ENCODE measurements around the gene FAM131A.

The FAM131A gene

DNA sequence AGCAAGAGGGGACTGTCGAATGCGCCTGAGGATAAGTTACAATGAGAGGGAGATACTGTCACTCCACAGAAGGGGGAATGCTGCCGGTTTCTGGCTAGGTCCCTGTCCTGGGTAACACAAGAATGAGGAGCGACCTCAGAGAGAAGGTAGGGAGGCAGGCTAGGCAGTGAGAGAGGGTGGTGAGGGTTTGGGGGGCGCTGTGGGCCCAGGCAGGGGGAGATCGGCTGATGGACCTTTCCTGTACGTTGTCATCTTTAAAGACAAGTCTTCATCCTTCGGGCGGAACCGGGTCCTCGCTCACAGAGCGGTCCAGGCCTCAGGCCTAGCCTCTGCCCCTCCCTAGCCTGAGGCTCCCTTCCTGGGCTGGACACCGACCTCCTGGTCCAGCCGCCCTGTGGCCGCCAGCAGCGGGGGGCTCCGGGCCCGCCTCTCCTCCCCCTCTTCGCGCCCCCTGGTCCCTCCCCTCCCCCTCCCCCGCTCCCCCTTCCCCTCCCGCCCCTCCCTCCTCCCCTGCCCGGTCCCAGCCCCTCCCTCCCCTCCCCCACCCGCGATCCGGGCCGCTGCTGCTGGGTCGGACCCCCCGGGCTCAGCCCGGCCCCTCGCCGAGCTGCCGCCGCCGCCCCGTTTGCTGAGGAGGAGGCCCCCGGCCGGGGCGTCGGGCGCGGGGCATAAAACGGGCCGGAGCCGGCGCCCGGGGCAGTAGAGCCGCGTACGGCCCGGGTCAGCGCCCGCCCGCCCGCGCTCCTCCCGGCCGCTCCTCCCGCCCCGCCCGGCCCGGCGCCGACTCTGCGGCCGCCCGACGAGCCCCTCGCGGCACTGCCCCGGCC is 42.2 kb downstream of the FAM131A start, which contains the start of gene CHRD:
CHRD (plus strand) TSS at position 697 of the 827 bp plus-strand sequence. CDS start 265 bp downstream, outside the sequence.
- DNase-seq: no peak

DNA sequence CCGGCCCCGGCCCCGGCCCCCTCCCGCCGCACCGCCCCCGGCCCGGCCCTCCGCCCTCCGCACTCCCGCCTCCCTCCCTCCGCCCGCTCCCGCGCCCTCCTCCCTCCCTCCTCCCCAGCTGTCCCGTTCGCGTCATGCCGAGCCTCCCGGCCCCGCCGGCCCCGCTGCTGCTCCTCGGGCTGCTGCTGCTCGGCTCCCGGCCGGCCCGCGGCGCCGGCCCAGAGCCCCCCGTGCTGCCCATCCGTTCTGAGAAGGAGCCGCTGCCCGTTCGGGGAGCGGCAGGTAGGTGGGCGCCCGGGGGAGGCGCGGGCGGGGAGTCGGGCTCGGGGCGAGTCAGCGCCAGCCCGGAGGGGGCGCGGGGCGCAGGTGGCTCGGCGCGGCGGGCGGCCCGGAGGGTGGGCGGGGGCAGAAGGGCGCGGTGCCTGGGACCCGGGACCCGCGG is 42.8 kb downstream of the FAM131A start:
- DNase-seq: peak in 1 of 2 experiments; percentile 22

DNA sequence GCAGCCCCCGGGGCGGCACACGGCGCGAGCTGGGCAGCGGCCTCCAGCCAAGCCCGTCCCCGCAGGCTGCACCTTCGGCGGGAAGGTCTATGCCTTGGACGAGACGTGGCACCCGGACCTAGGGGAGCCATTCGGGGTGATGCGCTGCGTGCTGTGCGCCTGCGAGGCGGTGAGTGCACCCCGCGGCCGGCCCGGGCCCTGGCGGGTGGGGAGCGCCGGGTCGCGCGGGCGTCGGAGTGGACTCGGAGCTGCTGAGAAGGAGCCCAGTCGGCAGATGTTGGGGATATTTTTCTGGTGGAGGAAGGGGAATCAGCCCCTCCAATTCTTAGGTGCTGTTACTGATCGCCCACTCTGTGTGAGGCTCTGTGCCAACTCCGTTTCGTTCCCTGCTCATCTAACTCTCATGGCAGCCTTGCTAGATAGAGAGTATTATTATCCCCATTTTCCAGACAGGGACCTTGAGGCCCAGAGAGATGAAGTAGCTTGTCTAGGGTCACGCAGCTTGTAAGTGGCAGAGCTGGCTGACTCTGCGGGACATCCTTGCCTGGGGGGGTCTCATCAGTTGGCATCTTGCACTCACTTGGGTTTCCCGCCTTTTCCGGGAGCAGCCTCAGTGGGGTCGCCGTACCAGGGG is 43.3 kb downstream of the FAM131A start:
- no peak for DNase-seq

DNA sequence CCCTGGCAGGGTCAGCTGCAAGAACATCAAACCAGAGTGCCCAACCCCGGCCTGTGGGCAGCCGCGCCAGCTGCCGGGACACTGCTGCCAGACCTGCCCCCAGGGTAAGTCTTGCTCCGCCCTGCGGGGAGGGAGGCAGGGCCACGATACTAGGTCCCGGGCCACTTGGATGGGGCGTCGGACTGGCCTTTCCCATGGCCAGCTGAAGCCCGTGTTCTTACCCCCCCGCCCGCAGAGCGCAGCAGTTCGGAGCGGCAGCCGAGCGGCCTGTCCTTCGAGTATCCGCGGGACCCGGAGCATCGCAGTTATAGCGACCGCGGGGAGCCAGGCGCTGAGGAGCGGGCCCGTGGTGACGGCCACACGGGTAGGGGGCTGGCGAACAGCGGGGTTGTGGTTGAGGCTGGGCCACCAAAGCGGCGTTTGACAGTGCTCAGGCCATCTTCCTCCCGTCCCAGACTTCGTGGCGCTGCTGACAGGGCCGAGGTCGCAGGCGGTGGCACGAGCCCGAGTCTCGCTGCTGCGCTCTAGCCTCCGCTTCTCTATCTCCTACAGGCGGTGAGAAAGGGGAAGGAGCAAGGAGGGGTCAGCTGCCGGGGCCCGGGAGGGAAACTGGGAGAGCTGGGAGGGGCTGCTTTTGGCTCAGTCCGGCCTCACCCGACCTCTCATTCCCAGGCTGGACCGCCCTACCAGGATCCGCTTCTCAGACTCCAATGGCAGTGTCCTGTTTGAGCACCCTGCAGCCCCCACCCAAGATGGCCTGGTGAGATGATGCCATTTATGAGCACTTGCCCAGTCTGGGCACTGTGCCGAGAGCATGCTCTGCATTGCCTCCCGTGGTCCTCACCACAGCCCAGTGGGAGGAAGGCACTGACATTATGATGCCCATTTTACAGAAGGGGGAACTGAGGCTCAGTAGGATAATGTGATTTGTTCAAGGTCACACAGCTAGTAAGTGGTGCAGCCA is 44.1 kb downstream of the FAM131A start:
- no peak for DNase-seq

DNA sequence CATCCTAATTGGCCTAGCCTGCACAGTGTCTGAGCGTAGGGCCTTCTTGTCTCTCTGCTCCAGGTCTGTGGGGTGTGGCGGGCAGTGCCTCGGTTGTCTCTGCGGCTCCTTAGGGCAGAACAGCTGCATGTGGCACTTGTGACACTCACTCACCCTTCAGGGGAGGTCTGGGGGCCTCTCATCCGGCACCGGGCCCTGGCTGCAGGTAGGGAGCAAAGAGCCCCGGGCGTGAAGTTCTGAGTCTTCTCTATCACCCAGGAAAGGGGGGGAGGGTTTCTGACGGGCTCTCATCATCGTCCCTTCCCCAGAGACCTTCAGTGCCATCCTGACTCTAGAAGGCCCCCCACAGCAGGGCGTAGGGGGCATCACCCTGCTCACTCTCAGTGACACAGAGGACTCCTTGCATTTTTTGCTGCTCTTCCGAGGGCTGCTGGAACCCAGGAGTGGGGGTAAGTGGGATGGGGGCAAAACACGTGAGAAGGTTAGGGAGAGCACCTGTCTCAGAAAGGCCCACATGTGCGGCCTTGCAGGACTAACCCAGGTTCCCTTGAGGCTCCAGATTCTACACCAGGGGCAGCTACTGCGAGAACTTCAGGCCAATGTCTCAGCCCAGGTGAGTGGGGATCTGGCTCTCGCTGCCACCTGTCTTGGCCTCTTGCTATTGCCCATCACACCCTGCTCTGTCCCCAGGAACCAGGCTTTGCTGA is 45.1 kb downstream of the FAM131A start:
- DNase-seq: no peak

DNA sequence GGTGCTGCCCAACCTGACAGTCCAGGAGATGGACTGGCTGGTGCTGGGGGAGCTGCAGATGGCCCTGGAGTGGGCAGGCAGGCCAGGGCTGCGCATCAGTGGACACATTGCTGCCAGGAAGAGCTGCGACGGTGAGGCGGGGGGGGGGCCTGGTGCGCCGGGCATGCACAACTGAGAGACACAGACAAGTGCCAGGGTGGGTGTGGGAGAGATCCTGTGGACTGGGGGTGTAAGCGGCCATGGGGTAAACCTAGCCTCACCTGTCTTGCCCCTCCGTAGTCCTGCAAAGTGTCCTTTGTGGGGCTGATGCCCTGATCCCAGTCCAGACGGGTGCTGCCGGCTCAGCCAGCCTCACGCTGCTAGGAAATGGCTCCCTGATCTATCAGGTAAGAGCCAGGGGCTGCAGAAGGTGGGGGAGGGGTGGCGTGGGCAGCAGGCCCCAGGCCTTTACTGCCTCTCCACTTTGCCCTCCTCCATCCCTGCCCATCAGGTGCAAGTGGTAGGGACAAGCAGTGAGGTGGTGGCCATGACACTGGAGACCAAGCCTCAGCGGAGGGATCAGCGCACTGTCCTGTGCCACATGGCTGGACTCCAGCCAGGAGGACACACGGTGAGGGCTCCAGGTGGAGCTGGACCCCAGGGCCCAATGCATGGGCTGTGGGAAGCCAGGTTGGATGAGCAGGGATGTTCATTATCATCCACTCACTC is 45.8 kb downstream of the FAM131A start:
- DNase-seq: no peak

DNA sequence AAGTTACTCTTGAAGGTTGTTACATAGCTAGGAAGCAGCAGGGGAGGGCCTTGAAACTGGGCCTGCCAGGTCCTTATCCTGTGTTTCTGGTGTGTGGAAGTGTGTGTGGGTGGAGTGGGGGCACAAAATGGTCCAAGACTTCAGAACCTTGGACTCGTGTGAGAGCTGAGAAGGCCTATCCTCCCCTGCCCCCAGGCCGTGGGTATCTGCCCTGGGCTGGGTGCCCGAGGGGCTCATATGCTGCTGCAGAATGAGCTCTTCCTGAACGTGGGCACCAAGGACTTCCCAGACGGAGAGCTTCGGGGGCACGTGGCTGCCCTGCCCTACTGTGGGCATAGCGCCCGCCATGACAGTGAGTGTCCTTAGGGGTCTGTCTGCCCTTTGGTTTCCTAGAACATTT is 46.9 kb downstream of the FAM131A start:
- DNase-seq: no peak

DNA sequence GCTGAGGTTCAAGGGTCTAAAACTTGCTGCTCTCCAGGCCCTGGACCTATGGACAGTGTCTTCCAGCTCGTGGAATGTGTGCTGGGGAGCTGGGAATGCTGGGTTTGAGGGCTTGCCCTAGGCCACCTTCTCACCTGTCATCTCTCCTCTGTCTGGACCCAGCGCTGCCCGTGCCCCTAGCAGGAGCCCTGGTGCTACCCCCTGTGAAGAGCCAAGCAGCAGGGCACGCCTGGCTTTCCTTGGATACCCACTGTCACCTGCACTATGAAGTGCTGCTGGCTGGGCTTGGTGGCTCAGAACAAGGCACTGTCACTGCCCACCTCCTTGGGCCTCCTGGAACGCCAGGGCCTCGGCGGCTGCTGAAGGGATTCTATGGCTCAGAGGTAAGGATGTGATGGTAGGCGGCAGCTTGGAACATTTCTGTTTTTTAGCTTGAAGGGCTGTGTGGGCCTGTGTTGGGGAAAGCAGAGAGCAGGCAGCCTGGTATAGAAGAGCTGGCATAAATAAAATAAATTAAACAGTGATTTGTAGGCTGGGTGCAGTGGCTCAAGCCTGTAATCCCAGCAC is 47.5 kb downstream of the FAM131A start:
- no peak for DNase-seq

DNA sequence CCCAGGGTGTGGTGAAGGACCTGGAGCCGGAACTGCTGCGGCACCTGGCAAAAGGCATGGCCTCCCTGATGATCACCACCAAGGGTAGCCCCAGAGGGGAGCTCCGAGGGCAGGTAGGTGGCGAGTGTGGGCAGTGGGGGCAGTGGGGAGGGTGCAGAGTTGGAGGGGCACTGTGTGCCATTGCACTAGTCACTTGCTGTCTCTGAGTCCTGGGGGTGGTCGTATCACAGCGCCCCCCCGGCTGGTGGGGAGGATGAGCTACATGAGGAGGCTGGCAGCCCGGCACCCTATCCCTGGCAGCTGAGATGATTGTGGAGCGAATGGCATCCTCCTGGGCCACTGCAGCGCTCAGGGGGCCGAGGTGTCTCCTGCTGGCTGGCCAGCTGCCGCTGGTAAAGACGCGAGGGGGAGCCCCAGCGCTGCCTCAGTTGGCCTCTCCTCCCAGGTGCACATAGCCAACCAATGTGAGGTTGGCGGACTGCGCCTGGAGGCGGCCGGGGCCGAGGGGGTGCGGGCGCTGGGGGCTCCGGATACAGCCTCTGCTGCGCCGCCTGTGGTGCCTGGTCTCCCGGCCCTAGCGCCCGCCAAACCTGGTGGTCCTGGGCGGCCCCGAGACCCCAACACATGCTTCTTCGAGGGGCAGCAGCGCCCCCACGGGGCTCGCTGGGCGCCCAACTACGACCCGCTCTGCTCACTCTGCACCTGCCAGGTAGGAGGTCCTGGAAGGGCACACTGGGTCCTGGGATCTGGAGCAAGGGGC is 48.8 kb downstream of the FAM131A start:
- no peak for DNase-seq

DNA sequence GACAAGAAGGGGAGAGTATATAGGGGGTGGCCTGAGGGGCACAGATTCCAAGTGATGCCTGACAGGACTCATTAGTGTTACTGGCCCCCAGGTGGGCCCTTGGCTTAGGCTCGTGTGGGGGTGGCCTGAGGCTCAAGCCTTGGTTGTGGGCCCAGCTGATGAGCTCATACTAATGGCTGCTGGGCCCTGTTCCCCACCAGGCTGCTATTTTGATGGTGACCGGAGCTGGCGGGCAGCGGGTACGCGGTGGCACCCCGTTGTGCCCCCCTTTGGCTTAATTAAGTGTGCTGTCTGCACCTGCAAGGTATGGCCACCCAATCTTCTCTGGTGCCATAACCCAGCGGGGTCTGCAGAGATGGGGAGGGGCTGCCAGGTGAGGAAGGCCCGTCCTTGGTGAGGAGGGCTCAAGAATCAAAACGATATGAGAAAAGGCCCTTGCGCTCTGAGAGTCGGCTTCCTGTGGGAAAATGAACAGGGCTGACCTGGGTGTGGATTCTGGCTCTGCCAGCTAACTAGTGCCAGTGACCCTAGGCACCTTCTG is 49.8 kb downstream of the FAM131A start:
- DNase-seq: no peak

DNA sequence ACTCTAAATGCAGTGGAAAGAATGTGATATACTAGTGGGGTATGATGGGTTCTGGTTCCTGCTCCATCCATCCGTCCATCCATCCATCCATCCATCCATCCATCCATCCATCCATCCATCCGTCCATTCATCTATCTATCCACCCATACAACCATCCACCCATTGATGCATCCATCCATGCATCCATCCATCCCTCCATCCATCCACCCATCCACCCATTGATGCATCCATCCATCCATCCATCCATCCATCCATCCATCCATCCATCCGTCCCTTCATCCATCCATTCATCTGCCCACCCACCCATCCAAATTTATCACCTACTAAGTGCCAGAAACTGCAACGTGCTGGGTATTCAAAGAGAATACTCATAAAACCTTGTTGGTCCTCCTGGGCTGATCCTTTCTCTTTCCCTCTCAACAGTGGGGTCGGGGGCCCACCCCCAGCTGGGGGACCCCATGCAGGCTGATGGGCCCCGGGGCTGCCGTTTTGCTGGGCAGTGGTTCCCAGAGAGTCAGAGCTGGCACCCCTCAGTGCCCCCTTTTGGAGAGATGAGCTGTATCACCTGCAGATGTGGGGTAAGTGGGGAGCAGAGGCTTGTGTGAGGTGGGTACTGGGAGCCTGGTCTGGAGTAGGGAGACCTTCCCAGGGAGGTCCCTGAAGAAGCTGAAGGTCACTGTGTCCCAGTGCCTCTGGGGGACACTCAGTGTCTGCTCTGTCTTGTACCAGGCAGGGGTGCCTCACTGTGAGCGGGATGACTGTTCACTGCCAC is 51.0 kb downstream of the FAM131A start:
- DNase-seq: no peak

DNA sequence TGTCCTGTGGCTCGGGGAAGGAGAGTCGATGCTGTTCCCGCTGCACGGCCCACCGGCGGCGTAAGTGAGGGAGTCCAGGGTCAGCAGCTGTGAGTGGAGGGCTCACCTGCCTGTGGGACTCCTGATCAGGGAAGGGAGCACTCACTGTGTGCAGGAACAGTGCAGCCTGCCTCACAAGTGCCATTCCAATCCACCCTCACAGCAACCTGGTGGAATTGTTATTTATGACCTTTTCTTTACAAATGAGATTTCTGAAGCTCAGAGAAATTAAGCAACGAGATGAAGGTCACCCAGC is 51.5 kb downstream of the FAM131A start:
- DNase-seq: no peak

DNA sequence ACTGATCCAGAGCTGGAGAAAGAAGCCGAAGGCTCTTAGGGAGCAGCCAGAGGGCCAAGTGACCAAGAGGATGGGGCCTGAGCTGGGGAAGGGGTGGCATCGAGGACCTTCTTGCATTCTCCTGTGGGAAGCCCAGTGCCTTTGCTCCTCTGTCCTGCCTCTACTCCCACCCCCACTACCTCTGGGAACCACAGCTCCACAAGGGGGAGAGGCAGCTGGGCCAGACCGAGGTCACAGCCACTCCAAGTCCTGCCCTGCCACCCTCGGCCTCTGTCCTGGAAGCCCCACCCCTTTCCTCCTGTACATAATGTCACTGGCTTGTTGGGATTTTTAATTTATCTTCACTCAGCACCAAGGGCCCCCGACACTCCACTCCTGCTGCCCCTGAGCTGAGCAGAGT is 52.0 kb downstream of the FAM131A start:
- no peak for DNase-seq

DNA sequence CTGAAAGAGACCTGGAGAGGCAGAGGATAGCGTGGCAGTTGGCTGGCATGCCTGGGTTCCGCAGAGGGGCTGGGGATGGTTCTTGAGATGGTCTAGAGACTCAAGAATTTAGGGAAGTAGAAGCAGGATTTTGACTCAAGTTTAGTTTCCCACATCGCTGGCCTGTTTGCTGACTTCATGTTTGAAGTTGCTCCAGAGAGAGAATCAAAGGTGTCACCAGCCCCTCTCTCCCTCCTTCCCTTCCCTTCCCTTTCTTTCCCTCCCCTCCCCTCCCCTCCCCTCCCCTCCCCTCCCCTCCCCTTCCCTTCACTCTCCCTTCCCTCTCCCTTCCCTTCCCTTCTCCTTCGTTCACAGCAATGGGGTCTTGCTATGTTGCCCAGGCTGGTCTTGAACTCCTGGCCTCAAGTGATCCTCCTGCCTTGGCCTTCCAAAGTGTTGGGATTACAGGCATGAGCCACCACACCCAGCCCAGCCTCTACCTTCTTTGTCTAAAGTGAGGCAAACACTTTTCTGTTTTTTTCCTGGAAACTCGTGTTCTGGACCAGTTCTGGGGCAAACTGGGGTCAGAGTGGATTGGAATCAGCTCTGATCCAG is 52.6 kb downstream of the FAM131A start:
- no peak for DNase-seq

DNA sequence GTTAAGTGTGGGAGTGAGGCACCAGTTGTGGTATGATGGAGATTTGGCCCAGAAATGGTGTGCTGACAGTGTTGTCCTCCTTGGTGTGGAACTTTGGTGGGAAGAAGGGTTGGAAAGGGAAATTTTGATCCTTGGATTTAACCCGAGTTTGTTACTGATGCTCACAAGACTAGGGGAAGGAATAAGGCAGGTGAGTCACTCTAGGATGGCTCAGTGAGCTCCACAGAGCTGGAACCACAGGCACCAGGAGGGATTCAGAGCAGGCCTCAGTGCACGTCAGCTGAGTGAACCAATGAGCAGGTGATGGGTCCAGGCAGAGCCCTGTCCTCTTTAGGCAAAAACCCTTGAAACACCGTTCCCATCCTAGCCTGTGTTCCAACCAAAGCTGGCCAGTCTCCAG is 53.9 kb downstream of the FAM131A start:
- no peak for DNase-seq

DNA sequence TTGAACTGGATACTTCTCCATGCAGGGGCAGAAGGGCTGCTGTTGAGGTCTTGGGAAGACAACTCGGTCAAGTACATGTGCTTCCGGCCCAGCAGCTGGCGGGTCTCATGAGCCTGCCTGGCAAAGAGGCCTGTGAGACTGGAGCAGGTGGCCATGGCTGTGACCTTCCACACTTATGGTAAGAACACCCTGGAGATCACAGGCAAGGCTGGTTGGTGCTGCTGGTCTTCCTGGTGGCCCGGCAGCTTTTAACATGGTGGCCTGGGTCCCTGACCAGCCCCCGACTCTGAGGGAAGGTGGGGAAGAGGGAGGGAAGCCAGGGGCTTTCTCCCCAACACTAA is 57.9 kb downstream of the FAM131A start:
- DNase-seq: no peak
